Measurements from ENCODE around the gene AGR3.

- TF ChIP-seq, protein P1, sequence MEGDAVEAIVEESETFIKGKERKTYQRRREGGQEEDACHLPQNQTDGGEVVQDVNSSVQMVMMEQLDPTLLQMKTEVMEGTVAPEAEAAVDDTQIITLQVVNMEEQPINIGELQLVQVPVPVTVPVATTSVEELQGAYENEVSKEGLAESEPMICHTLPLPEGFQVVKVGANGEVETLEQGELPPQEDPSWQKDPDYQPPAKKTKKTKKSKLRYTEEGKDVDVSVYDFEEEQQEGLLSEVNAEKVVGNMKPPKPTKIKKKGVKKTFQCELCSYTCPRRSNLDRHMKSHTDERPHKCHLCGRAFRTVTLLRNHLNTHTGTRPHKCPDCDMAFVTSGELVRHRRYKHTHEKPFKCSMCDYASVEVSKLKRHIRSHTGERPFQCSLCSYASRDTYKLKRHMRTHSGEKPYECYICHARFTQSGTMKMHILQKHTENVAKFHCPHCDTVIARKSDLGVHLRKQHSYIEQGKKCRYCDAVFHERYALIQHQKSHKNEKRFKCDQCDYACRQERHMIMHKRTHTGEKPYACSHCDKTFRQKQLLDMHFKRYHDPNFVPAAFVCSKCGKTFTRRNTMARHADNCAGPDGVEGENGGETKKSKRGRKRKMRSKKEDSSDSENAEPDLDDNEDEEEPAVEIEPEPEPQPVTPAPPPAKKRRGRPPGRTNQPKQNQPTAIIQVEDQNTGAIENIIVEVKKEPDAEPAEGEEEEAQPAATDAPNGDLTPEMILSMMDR (IDR thresholded peaks at IDR 0.05) = no peak
- TF ChIP-seq POLR2A (IDR thresholded peaks at IDR 0.05) = no peak
These were observed 32.3 kb downstream of the AGR3 start for GRCh38 chr7:16849296-16850148.
